Testis (tissue), 3 donors: ENCODE results near the gene INSIG1. TPM values are rescaled to one million over a fixed set of nuclear protein-coding genes. Genes with fewer than 3 reads are reported as not detected.

Experiments used
- DNase-seq: peaks from one replicate; pipeline ENCODE4 v3.0.0-alpha.2; 2019
- H3K27ac ChIP-seq, 2 donors: fragments of 200-600 bp; sonication (generic); one replicate each; pipeline ENCODE4 v1.5.1; 2019
- H3K27me3 ChIP-seq: fragments of 200-600 bp; sonication (generic); one replicate; pipeline ENCODE4 v1.5.1; 2019
- H3K36me3 ChIP-seq: fragments of 200-600 bp; sonication (generic); one replicate; pipeline ENCODE4 v1.5.1; 2017; ENCODE audit warnings: low read depth; ENCODE audit errors: missing control alignments
- H3K4me1 ChIP-seq: fragments of 200-600 bp; sonication (generic); one replicate; pipeline ENCODE4 v1.5.1; 2019
- H3K4me3 ChIP-seq, 2 donors: fragments of 200-600 bp; sonication (generic); one replicate each; pipeline ENCODE4 v1.5.1; 2017 to 2019
- H3K9me3 ChIP-seq: fragments of 200-600 bp; sonication (generic); one replicate; pipeline ENCODE4 v1.5.1; 2017
- POLR2A ChIP-seq: fragments of 450-650 bp; IDR thresholded peaks from one replicate; pipeline ENCODE4 v1.6.1; 2017; ENCODE audit warnings: antibody characterized with exemption, mild to moderate bottlenecking, moderate library complexity
- WGBS, 2 donors: methylation state at CpG; one replicate each; pipeline ENCODE4 v1.1.5; 2018; 5-methylcytosine and 5-hydroxymethylcytosine counted together
- intact Hi-C: fragments of 100-400 bp; cut with DNase I; formaldehyde crosslinking; loops from one replicate; pipeline ENCODE4 v1.15.1; 2023; ENCODE audit warnings: low total_unique reads
- polyA plus RNA-seq: library from polyadenylated mRNA; stranded (reverse); fragments of 350-450 nt; fragmentation: Illumina TruSeq; extraction: RNeasy Lipid Tissue Mini Kit (QIAGEN cat#74804); gene quantifications from one replicate; pipeline ENCODE4 v1.2.3, GENCODE V29; 2014; ENCODE audit warnings: low read depth, low replicate concordance; ENCODE audit not compliant: insufficient read depth
- total RNA-seq, 2 donors: library from RNA; depleted of rRNA; stranded (reverse); fragments of >200 nt; gene quantifications; one replicate each; pipeline ENCODE4 v1.2.3, GENCODE V29; 2016
- TF ChIP-seq, protein P1 (sequence below), 3 experiments: fragments of 450-650 bp in 2 of 3; fragments of 200-600 bp in 1 of 3; sonication (generic) in 1 of 3; IDR thresholded peaks; one replicate each; pipeline ENCODE4 v1.5.1; 2016 to 2019; ENCODE audit warnings: antibody characterized with exemption in 3 of 3, mild to moderate bottlenecking in 2 of 3, moderate library complexity in 1 of 3

The INSIG1 gene
- total and polyA plus RNA-seq, 3 donors from 2014 or later = 52.7 to 118 (median 89.7) TPM

DNA sequence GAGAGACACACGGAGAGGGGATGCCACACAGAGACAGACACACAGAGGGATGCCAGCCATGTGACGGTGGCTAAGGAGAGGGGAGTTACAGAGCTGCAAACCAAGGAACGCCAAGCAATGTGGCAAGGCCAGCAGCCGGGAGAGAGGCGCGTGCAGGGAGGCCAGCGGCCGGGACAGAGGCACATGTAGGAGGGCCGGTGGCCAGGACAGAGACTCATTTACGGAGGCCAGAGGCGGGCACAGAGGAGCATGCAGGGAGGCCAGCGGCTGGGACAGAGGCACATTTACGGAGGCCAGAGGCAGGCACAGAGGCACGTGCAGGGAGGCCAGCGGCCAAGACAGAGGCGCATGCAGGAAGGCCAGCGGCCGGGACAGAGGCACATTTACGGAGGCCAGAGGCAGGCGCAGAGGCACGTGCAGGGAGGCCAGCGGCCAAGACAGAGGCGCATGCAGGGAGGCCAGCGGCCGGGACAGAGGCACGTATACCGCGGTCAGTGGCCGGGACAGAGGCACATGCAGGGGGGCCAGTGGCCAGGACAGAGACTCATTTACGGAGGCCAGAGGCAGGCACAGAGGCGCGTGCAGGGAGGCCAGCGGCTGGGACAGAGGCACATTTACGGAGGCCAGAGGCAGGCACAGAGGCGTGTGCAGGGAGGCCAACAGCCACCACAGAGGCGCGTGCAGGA, 40.4 kb downstream of the INSIG1 start:
- 82 to 85% methylated on average over 37 of the region's 37 CpGs for WGBS, 2 donors
- Histone ChIP-seq H3K36me3 (no peaks in the 10 kb centered on the region), H3K4me3 (no peak overlapping the region), H3K27me3 (no peaks in the 10 kb centered on the region), H3K4me1 (no peaks in the 10 kb centered on the region), H3K27ac (no peak overlapping the region), H3K9me3 (no peaks in the 10 kb centered on the region)
- intact Hi-C loops = no loop called here
- no peak for TF ChIP-seq POLR2A
- TF ChIP-seq, protein P1, sequence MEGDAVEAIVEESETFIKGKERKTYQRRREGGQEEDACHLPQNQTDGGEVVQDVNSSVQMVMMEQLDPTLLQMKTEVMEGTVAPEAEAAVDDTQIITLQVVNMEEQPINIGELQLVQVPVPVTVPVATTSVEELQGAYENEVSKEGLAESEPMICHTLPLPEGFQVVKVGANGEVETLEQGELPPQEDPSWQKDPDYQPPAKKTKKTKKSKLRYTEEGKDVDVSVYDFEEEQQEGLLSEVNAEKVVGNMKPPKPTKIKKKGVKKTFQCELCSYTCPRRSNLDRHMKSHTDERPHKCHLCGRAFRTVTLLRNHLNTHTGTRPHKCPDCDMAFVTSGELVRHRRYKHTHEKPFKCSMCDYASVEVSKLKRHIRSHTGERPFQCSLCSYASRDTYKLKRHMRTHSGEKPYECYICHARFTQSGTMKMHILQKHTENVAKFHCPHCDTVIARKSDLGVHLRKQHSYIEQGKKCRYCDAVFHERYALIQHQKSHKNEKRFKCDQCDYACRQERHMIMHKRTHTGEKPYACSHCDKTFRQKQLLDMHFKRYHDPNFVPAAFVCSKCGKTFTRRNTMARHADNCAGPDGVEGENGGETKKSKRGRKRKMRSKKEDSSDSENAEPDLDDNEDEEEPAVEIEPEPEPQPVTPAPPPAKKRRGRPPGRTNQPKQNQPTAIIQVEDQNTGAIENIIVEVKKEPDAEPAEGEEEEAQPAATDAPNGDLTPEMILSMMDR (IDR thresholded peaks at IDR 0.05) = no peak
- DNase-seq = peak; percentile 12

DNA sequence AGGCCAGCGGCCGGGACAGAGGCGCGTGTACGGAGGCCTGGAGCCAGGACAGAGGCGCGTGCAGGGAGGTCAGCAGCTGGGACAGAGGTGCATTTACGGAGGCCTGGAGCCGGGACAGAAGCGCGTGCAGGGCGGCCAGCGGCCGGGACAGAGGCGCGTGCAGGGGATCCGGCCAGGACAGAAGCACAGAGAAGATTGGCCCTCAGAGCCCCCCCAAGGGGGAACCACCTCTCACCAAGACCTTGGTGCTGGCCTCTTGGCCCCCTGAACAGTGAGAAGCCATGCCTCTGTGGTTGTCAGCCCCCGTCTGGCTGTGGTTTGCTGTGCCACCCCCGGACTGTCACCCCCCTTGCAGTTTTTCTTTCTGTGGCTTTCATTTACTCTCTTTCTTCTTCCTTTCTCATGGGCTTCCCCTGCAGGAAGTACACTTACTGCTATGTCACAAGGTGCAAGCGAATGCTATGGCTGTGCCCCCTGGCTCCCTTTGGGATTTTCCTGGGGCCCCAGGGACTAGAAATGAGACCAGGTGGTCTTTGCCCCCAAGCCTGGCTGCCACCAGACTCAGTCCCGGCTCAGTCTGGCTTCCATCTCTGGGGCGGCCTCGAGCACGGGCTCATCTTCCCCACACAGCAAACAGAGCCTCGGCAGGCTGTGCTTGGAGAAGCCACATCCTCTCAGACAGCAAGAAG, 41.1 kb downstream of the INSIG1 start:
- WGBS, 2 donors = 72 to 78% methylated on average over 24 to 25 of the region's 25 CpGs

DNA sequence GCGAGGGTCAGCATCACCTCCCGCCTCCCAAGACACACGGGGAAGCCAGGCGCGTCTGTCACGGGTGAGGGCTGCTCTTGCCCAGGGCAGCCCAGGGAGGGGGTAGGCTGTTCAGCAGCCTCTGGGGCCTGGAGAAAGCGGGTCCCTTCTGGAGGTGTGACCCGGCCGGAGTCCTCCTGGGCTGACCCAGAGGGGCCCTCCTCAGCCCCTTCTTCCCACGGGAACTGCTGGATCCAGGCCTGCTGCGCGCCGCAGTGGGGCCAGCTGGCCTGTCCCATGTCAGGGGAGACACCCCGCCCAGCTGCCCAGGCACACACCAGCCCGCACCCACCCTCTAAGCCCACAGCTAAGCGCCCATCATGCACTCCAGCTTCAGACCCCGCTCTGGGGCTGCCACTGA, 41.8 kb downstream of the INSIG1 start:
- Histone ChIP-seq H3K27ac (no peak overlapping the region), H3K4me3 (no peak overlapping the region), H3K27me3 (no peaks in the 10 kb centered on the region), H3K4me1 (no peaks in the 10 kb centered on the region), H3K36me3 (no peaks in the 10 kb centered on the region), H3K9me3 (no peaks in the 10 kb centered on the region)
- intact Hi-C loops = no loop called here
- WGBS, 2 donors = 72 to 74% methylated on average over 12 to 17 of the region's 17 CpGs
- DNase-seq = peak; percentile 0
- TF ChIP-seq, protein P1 (IDR thresholded peaks at IDR 0.05) = no peak
- TF ChIP-seq POLR2A = no peak

More for the DNA sequence above, 41.1 kb downstream of the INSIG1 start:
- Histone ChIP-seq H3K9me3 (no peaks in the 10 kb centered on the region), H3K27me3 (no peaks in the 10 kb centered on the region), H3K36me3 (no peaks in the 10 kb centered on the region), H3K4me3 (no peak overlapping the region), H3K4me1 (no peaks in the 10 kb centered on the region), H3K27ac (no peak overlapping the region)
- no peak for TF ChIP-seq POLR2A
- TF ChIP-seq, protein P1 (IDR thresholded peaks at IDR 0.05) = no peak
- peak; percentile 2 for DNase-seq
- intact Hi-C loops = no loop called here

DNA sequence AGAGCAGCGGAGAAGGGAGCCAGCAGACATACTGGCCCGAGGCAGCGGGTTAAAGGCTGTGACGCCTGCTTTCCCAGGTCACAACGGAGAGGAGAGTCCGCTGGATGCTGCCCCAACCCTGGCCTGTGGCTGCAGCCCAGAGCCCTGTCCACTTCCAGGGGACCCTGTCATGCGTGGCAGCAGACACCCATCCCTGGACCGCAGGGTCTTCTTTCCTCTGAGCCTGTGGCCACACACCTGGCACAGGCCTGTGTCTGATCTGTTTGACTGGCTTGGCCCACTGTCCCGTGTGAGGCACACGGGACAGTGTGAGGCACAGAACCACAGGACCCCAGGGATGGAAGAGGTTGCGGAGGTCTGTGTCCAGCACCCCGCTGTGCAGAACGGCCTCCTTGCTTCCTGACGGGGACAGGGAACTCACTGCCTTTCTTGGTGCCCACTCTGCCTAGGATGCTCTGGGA, 42.4 kb downstream of the INSIG1 start:
- no peak overlapping the region for H3K27ac ChIP-seq
- WGBS, 2 donors = 77 to 80% methylated on average over 14 of the region's 14 CpGs
- no peak for DNase-seq
- H3K4me3 ChIP-seq = no peak overlapping the region
- H3K36me3 ChIP-seq = no peaks in the 10 kb centered on the region
- no peak for TF ChIP-seq POLR2A
- TF ChIP-seq, protein P1 (IDR thresholded peaks at IDR 0.05) = no peak
- peaks cover 2% of the 10 kb centered on the region for H3K4me1 ChIP-seq
- no peaks in the 10 kb centered on the region for H3K27me3 ChIP-seq
- intact Hi-C loops = loop anchor here (5.0 kb wide), 1 partner anchor 148 kb away; no protein-coding TSS in a partner anchor
- H3K9me3 ChIP-seq = no peaks in the 10 kb centered on the region
